OCI-M2 (cell line): ENCODE results near the gene DNAJB4.

Experiments
- DNase-seq: peaks from one replicate; lab custom pipeline; 2025; ENCODE audit not compliant: unreplicated experiment; lab: John Stamatoyannopoulos, UW

The DNAJB4 gene

DNA sequence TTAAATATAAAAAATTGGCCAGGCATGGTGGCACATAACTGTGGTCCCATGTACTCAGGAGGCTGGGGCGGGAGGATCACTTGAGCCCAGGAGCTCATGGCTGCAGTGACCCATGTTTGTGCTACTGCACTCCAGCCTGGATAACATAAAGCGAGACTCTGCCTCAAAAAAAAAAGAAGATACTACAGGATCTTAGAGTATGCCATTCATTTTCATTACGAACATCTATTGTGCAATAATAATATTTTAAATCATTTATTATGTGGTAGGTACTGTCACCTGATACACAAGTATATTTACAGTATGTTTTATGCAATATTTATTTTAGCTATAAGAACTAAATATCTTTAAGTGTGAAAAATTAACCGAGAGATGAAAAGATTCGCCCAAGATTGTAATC lies 31.7 kb downstream of the DNAJB4 start:
- no peak for DNase-seq

DNA sequence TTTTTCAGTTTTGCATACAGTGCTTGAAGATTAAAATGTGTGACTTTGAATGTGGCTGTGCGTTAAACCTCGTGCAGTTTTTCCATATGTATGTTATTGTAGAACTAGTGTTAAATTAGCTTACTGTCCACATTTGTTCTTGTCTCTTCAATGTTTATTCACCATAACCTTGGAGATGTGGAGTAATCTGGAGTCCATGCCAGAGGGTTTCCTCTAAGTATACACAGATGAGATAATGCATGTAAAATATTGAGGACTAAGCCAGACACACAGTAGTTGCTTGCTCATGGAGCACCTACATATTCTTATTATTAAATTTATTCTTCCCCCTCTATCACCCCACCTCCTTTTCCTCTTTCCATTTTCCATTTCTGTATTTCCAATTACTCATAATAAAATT lies 33.3 kb downstream of the DNAJB4 start:
- DNase-seq = no peak

DNA sequence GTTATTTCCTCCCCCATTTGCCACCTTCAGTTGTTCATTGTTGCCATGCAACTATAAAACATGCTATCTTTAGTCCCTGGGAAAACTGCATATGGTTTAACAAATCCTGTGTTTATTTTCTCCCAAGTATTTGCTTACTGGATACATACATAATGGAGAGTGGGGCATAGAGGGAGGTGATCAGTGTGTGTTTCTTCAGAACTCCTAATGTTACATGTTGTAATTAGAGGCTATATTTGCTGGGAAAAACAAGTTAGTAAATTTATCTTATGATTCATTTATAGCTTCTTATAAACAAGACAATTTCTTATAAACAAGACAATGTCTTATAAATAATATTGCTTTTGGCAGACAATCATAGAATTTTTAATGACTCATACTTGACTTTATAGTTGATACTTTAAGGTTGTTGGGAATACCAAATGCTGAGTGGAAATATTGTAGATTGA lies 33.8 kb downstream of the DNAJB4 start:
- DNase-seq = no peak

DNA sequence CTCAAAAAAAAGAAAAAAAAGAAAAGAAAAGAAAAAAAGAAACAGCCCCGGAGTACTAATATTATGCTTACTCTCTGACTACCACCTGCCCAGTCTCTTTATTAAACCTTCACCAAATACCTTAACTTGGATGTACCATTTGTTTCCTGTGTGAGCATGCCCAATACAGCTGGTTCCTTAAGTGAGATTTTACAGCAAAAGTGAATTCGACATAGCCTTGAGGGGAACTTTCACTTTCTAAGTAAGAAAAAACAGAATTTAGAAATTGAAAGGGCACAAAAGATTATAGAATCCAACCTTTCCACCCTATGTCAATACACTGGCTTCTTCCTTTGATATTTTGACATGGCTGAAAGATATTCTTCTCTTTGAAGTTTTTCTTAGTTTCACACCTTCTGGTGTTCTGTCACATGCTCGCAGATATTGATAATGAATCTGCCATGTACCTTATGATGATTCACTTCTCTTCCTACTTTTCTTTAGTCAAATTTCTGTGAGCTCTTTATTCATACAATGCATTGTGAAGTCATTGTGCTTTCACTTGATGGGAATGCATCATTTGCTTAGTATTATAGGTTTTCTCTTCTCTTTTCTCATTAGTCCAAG lies 35.8 kb downstream of the DNAJB4 start:
- DNase-seq = no peak

DNA sequence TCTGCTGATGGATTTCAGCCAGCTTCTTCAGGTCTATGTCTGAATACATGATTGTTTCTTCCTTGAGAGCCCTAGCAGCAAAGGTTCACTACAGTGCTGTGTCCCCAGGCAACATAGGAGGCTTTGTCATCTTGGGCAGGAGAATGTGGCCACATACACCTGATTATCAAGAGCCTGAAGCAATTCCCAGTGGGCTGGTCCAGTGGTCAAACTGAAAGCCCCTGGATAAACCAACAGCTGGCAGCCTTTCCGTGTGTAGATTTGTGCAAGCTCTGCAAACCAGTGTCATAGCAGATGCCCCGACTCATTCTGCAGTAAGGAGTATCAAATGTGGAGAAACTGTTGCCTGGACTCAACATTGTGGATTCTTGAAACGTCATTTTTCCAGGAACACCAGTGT lies 38.7 kb downstream of the DNAJB4 start:
- DNase-seq = no peak

DNA sequence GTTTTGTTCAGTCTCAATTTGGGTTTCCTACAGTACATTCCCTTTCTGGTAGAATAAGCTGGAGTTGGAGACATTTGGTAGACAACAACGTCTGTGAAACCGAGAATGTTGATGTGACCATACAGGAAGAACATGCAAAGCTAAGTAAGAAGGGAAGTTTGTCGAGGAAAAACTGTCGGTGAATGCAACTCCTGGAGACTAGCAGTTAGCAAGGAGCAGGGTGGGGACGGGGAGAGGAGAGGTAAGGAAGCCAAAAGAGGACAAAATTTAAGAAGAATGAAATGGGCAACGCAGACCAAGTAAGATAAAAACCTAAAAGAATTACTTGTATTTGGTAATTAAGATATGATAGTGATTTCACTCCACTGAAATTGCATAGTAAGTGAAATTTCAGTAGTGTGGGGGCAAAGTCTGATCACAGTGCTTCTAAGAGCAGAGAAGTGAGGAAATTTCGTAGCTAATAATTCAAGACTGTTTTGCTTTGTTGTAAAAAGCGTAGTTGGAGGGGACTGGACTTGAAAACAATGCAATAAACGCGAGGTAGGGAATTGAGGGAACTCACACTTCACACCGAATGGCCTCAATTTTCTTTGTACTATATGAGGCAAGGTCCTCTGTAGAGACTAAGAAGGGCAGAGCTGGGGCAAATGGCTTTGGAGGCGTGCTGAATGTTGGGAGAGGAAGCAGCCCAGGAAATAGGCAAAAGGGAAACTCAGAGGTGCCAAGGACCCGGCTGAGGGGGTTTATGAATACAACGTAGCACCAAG lies 40.2 kb downstream of the DNAJB4 start:
- DNase-seq = no peak

DNA sequence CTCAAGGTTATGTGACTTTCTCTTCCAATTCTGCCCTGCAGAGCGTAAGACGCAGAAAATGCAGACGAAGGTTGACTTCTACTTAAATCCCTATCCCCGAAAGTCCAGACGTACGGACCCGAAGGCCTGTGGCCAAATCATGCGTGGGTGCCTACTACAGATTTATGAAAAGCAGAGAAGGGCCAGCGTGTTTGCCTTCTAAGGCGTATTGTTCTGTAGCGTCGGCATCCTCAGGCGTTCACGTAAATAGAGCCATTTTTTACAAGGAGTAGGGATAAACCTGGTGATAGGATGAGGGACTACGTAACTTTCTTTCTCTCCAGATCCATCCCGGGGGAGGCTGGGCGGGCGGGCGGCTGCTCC lies 40.8 kb downstream of the DNAJB4 start:
- no peak for DNase-seq

DNA sequence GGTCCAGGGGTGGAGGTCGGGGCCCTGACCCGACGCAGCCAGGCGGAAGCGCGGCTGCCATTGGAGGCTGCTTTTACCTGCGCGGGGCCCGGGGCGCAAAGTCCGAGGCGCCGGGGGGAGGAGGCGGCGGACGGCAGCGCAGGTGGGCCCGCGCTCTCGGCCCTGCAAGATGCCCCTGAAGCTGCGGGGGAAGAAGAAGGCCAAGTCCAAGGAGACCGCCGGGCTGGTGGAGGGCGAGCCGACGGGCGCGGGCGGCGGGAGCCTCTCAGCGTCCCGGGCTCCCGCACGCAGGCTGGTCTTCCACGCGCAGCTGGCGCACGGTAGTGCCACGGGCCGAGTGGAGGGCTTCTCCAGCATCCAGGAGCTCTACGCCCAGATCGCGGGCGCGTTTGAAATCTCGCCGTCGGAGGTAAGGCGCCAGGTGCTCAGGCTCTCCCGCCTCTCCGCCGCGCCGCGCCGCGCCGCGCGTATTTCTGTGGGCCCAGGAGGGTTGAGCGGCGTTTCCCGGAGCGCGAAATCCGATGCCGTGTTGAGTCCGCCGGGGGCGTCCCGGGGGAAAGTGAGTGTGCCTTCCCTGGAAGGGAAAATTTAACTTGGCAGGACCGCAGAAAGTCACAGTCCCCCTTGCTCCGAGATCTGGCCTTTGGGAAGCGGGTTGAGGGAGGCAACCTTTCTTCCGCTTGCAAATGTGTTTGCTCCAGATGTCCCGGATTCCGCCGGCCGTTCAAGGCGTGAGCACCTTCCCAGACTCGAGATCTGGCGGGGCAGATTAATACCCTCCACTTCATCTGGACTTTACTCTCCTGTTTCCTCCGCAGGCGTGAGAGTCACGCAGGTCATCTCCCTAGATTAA lies 41.4 kb downstream of the DNAJB4 start, which contains the start of gene GIPC2:
Gene GIPC2, plus strand, starts transcription at position 41 of the 853 bp plus-strand sequence. Its CDS starts 129 bp downstream, at position 170.
- DNase-seq = no peak

DNA sequence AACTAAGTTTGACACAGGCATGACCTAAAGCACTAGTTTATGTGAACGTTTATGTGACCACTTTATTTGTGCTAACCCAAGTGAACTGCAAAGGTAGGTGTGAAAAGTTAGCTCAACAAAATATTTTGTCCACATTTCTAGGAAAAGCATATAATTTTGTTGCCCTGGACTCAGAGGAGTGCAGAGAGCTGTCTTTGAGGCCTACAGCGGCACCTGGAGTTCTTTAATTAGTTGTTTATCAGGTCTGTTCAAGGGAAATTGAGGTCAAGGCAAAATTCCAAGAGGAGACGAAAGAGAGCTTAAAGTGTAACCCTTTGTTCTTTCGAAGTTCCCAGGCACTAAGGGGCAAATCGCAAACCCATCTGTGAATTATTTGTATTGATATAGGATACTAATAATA lies 42.4 kb downstream of the DNAJB4 start:
- DNase-seq = no peak

DNA sequence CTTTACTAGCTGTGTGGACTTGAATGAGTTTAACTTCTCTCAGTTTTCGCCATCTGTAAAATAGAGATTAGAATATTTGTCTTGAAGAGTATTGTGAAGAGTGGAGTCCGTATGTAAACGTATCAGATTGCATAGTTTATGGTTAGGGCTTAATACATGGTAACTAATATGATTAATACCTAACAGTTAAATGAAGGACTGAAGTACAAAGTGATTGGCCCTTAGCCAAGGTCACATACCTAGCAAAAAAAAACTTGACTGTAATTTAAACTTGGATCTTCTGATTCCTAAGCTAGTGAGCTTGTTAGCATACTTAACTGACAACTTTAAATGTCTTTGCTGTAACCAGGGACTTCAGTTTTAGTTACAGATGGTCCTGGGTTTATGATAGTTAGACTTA lies 42.9 kb downstream of the DNAJB4 start:
- DNase-seq = no peak

DNA sequence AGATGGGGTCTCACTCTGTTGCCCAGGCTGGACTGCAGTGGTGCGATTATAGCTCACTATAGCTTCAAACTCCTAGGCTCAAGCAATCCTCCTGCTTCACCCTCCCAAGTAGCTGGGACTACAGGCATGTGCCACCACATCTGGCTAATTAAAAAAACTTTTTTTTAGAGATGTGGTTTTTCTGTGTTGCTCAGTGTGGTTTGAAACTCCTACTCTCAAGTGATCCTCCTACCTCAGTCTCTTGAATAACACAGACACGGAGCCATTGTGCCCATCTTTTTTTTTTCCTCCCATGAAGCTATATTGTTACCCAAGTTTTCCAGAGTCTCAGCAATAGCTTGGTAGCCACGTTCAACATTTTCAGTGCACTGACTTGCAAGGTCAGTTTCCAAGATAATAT lies 43.7 kb downstream of the DNAJB4 start:
- no peak for DNase-seq

DNA sequence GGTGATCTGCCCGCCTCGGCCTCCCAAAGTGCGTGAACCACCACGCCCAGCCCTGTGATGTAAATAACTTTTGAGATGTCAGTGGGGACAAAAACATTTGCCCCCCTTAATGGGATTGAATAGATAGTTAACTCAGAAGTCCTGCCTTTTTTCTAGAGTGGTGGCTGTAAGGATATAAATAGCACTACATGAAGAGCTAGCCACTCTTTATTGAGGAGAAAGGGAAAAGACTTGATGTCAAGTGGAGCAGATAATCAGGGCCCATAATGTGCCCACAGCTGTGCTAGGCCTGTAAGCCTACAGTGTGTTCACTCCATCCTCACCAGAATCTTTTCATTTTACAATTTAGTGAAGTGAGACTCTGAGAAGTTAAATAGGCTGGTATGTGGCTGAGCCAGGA lies 44.7 kb downstream of the DNAJB4 start:
- DNase-seq = no peak

DNA sequence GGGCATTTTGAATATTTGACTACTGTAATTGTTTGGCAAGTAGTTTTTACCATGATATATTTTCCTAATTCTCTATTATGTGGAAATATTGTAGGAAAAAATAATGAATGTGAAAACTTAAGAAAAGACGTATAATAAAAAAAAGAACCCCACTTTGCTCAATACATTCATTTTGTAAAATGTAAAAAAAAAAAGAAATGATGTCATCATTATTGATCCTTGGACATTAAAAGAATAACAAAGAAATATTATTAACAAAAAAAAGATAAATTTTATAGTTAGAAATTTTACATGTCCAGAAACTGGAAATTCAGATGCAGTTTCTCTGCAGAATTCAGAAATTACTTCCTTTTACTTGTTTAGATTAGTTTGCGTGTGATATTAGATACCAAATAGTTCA lies 46.3 kb downstream of the DNAJB4 start:
- DNase-seq = no peak

DNA sequence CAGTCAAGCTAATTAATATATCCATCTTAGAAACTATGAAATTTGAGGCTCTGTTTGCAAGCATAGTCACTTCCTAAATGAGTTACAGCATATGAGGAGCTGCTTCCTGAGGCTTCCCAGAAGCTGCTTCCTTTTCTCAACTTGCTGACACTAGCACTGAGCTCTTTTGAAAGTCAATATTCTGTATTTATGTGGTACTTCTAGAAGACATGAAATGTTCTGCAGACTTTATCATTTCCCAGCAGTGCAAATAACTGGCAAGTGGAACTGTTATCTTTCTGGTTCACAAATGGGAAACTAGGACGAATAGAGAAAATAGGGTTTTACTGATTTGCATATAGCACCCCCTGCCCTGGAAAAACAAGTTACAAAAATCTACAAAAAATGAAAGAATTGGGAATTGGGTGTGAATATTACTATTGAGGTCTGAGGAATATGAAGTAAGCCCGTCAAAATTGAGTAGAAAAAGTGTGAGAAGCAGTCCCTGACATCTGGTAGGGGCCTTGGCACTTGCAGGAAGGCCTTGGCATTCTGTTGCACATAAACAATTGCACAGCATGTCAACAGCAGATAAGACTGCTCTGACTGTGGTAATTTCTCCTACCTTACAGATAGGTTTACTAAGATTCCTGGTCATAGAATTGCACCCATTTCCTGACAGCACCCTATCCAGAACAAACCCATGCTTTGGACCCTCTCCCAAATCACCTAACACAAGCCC lies 48.1 kb downstream of the DNAJB4 start:
- peak; percentile 6 for DNase-seq

DNA sequence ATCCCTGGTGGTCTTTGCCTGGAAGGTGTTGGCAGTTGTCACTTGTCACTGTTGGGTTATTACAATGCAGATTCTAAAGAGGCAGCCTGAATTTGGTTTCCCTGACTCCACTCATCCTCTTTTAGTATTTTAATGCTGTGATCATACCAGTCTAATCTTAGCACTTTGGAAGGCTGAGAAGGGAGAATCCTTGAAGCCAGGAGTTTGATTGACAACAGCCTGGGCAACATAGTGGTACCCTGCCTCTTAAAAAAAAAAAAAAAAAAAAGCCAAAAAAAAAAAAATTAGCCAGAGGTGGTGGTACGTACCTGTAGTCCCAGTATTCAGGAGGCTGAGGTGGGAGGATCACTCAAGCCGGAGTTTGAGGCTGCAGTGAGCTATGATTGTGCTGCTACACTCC lies 48.8 kb downstream of the DNAJB4 start:
- no peak for DNase-seq

DNA sequence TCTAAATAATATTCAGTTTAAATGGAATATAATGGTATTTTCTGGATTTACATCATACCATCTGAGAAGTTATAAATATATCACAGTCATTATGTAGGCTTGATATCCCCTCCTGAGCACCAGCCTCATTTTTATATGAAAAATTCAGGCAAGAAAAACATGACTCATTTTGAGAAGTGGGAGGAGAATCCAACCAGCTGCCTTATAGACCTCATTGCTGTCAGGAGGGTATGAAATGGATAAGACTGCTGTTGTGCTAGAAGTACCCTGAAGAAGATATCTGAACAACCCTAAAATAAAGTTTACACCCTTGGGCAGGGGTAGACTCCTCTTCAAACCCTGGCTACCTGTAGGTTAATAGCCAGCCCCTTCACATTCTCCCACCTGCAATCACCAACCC lies 49.8 kb downstream of the DNAJB4 start:
- no peak for DNase-seq

DNA sequence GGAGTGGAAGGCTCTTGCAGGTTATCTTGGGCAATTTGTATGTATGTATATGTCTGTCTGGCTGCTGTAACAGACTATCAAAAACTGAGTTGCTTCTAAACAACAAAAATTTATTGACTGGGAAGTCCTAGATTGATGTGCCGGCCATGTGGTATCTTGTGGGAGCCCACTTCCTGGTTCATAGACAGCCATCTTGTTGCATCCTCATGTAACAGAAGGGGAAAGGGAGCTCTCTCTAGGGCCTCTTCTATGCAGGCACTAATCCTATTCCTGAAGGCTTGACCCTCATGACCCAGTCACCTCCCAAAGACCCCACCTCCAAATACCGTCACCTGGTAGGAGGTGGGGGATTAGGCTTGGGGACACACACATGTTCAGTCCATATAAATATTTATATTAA lies 50.2 kb downstream of the DNAJB4 start:
- no peak for DNase-seq

DNA sequence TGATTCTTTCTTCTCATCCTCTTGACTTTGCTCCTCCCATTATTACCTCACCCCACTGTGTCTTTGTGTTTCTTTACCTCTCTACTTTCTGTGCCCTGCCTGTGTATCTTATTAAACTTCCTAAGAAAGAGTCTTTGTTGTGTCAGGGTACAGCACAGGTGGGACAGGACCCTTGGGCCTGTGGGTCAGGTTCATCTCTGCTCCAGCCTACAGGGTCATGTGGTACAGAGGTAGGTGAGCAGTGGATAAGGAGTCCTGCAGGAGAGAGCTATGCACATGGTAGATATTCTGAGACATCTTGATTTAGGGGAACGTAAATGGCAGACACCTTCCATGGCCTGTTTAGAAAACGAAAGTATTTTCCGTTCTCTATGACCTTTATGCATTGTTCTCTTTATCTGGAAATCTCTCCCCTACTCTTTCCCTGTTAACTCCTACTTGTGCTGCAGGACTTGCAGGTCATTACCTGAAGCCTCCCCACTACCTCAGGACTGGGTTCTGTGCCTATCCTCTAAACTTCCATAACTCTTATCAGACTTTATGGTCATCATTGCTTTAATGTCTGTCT lies 50.9 kb downstream of the DNAJB4 start:
- DNase-seq = no peak

DNA sequence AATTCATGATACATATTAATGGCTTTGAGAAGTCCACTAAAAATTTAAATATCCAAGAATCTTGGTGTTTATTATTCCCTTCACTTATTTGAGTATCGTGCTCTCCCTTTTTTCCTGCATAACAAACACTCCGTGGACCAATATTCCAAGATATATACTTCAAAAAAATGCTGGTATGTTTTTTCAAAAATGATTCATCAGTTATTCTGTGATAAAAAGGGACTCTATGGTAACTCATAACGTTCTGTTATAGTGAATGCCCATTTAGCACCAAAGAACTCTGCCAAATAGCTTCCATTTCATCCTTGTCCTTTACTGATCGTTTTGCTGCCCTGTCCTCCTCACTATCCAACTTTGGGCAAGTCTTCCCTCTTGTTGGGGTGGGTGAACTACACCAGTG lies 53.9 kb downstream of the DNAJB4 start:
- DNase-seq = no peak

DNA sequence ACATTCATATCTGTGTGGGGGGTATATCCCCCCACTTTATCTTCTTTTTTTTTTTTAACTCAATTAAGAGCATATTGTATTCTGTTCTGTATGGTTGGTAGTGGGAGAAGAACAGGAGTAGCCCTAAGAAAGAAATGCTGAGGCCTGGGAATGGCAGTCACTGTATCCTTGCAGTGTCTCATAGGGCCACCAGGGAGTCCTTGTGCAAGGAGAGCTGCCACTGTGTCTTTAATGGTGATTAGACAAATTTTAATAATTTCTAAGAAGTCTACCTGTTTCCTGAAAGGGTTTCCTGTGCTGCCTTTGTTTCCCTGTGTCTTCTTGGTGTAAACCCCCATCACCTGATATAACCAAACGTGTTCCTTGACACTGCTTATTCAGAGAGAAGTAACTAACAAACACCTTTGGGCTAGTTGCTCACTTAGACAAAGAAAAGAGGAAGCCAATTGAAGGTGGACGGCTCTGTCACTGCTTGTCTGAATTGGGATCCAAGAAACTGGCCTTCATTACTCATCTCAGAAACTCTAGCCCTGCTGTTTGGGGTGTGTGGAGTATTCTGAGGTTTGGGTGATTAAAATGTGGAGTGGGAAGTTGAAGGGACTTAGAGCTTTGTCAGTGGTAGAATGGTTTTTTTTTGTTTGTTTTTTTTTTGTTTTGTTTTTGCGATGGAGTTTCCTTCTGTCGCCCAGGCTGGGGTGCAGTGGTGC lies 56.3 kb downstream of the DNAJB4 start:
- DNase-seq = no peak
